Lower lobe of right lung (tissue), 2 donors: ENCODE measurements around the gene HOXC9. TPM values are rescaled to one million over a fixed set of nuclear protein-coding genes. Genes with fewer than 3 reads are reported as not detected.

ENCODE experiments used
- ATAC-seq, 2 donors: fragments of 200-7000 bp; cut with Tn5 transposase; one replicate each; pipeline ENCODE4 v1.9.1; 2020 to 2022; ENCODE audit warnings: mild to moderate bottlenecking in 2 of 2, moderate library complexity in 2 of 2
- DNase-seq: peaks from one replicate; pipeline ENCODE4 v3.0.0-alpha.2; 2020
- H3K27ac ChIP-seq: fragments of 200-600 bp; one replicate; pipeline ENCODE4 v1.8.0; 2022
- H3K27me3 ChIP-seq: fragments of 200-600 bp; one replicate; pipeline ENCODE4 v1.8.0; 2022; ENCODE audit warnings: low read depth
- H3K36me3 ChIP-seq: fragments of 200-600 bp; one replicate; pipeline ENCODE4 v1.8.0; 2022; ENCODE audit warnings: mild to moderate bottlenecking
- H3K4me1 ChIP-seq: fragments of 200-600 bp; one replicate; pipeline ENCODE4 v1.8.0; 2022
- H3K4me3 ChIP-seq: fragments of 200-600 bp; one replicate; pipeline ENCODE4 v1.8.0; 2022; ENCODE audit warnings: mild to moderate bottlenecking
- H3K9me3 ChIP-seq: fragments of 200-600 bp; one replicate; pipeline ENCODE4 v1.8.0; 2022
- intact Hi-C: fragments of 100-400 bp; cut with DNase I; formaldehyde crosslinking; loops from one replicate; pipeline ENCODE4 v1.11.0; 2022
- total RNA-seq: library from RNA; stranded (reverse); fragmentation: NEBNext Ultra II Directional; extraction: Animal tissue kit (Norgen Biotek cat#: 25700); gene quantifications from one replicate; pipeline ENCODE4 v1.2.1, GENCODE V29; 2021
- TF ChIP-seq, protein P1 (sequence below): fragments of 200-600 bp; IDR thresholded peaks from one replicate; pipeline ENCODE4 v1.8.0; 2022; ENCODE audit warnings: antibody characterized with exemption, mild to moderate bottlenecking
- donor health status: DM: no; HTN: yes; CAD: no; lungs with severe emphysema.

The HOXC9 gene
- total RNA-seq, 1 donor from 2014 or later: not detected

DNA sequence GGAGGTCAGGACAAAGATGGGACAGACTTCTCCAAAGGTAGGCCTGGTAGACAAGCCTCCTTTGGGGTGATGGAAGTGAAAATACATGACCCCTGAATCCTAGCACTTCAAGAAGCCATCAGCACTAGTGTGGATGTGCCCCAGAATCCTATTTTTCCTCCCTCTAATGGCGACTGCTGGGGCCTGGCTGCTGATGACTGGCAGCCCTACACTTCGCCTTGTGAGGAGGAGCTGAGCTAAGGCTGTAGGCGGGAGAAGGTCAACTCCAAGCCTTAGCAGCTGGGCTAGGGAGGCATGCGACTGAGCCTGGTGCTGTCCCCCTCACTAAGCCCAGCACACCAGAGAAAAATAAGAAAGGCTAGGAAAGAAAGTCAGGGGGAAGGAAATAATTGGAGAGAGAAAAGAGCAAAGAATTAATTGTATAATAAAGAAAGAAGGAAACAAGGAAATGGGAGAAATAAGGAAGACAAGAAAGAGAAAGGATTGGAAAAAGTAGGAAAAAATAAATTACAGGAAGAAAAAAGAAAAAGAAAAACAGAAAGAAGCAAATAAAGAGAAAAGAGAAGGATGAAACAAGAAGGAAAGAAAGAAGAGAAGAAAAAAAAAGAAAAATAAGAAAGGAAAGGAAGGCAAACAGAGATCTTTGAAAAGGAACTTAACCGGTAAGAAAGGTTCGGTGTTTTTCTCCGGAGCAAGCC lies 19.7 kb upstream of the HOXC9 start:
- ATAC-seq: no peak
- no peak for DNase-seq
- peaks cover 97% of the 10 kb centered on the region for H3K27me3 ChIP-seq
- peaks cover 7% of the 10 kb centered on the region for H3K4me1 ChIP-seq
- intact Hi-C loops: no loop called here
- no peak overlapping the region for H3K4me3 ChIP-seq
- H3K9me3 ChIP-seq: no peaks in the 10 kb centered on the region
- no peaks in the 10 kb centered on the region for H3K36me3 ChIP-seq
- TF ChIP-seq, protein P1, sequence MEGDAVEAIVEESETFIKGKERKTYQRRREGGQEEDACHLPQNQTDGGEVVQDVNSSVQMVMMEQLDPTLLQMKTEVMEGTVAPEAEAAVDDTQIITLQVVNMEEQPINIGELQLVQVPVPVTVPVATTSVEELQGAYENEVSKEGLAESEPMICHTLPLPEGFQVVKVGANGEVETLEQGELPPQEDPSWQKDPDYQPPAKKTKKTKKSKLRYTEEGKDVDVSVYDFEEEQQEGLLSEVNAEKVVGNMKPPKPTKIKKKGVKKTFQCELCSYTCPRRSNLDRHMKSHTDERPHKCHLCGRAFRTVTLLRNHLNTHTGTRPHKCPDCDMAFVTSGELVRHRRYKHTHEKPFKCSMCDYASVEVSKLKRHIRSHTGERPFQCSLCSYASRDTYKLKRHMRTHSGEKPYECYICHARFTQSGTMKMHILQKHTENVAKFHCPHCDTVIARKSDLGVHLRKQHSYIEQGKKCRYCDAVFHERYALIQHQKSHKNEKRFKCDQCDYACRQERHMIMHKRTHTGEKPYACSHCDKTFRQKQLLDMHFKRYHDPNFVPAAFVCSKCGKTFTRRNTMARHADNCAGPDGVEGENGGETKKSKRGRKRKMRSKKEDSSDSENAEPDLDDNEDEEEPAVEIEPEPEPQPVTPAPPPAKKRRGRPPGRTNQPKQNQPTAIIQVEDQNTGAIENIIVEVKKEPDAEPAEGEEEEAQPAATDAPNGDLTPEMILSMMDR: no peak
- H3K27ac ChIP-seq: no peak overlapping the region

- H3K27ac ChIP-seq: no peak overlapping the region
- DNase-seq (no peak), ATAC-seq (no peak)
- H3K36me3 ChIP-seq: no peaks in the 10 kb centered on the region
- no peaks in the 10 kb centered on the region for H3K9me3 ChIP-seq
- intact Hi-C loops: no loop called here
- H3K27me3 ChIP-seq: peaks cover 97% of the 10 kb centered on the region
- TF ChIP-seq, protein P1: no peak
- H3K4me1 ChIP-seq: peaks cover 11% of the 10 kb centered on the region
- no peak overlapping the region for H3K4me3 ChIP-seq
Measured at GRCh38 chr12:53980802-53981496, 19.0 kb upstream of the HOXC9 start.

DNA sequence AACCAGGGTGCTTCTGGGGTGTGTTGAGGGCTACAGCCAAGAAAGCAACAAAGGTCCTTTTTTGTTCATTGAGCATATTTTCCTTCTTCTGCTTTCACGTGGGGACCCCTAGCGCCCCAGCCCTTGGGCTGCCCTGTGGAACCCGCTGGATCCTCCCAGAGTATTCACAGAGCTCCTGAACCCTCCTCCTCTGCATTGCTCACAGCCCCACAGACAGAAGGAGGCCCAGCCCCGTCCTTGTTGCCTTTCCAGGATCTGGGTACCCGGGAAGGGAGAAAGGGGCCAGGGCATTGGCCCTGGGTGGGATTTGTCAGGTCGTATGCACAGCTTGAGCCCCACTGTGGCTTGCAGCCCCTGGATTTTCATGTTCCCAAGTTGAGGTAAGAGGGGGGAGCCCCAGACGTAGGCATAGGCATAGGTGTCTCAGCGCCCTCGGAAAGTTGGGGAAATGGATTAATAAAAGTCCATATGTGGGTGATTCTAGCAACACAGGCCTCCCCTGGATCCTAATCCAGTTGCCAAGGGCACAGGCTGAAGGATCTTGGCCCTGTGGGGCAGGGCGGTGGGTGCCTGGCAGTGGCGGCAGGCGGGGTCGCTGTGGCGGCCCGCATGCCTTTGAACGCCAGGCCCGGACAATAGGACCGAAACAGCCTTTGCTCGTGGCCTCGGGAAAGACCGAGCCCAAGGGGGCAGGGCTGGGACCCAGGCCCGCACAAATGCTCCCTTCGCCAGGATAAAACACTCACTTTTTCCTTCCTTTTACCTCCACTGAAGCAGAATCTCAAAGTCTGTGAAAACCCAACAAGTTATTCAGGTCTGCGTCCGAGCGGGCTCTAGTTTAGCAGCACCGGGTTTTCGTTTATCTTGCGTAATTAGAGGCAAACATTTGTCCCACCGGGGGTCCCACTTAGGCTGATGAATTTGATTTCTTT lies 18.1 kb upstream of the HOXC9 start:
- H3K4me1 ChIP-seq: peaks cover 15% of the 10 kb centered on the region
- intact Hi-C loops: no loop called here
- ATAC-seq (no peak), DNase-seq (no peak)
- H3K36me3 ChIP-seq: no peaks in the 10 kb centered on the region
- H3K9me3 ChIP-seq: no peaks in the 10 kb centered on the region
- H3K27me3 ChIP-seq: peaks cover 97% of the 10 kb centered on the region
- no peak overlapping the region for H3K27ac ChIP-seq
- H3K4me3 ChIP-seq: no peak overlapping the region
- TF ChIP-seq, protein P1: no peak

GRCh38 chr12:53982648-53983567 lies 17.1 kb upstream of the HOXC9 start:
- intact Hi-C loops: no loop called here
- no peaks in the 10 kb centered on the region for H3K36me3 ChIP-seq
- H3K4me1 ChIP-seq: peaks cover 15% of the 10 kb centered on the region
- H3K27ac ChIP-seq: no peak overlapping the region
- TF ChIP-seq, protein P1: no peak
- H3K27me3 ChIP-seq: peaks cover 97% of the 10 kb centered on the region
- ATAC-seq: no peak
- H3K9me3 ChIP-seq: no peaks in the 10 kb centered on the region
- no peak overlapping the region for H3K4me3 ChIP-seq
- DNase-seq: no peak
